GM12892 (cell line): ENCODE results near the gene HIP1R.

Experiments
- POLR2A ChIP-seq: IDR thresholded peaks from 2 replicates; pipeline ENCODE4 v1.6.1; 2011; ENCODE audit warnings: low read depth, low read length, control low read depth
- POLR2AphosphoS5 ChIP-seq: IDR thresholded peaks from 2 replicates; pipeline ENCODE4 v1.6.1; 2011; ENCODE audit warnings: low read depth, low read length, control low read depth
- TAF1 ChIP-seq: IDR thresholded peaks from 2 replicates; pipeline ENCODE4 v1.6.1; 2011; ENCODE audit warnings: low read depth, mild to moderate bottlenecking, control low read depth, low read length, borderline replicate concordance

- TF ChIP-seq POLR2A (no peak), POLR2AphosphoS5 (no peak), TAF1 (no peak)
These were observed 10.0 kb downstream of the HIP1R start for GRCh38 chr12:122845041-122845864.
